D721Med (cell line): ENCODE measurements around the gene ATXN1.

Experiments
- DNase-seq: peaks from one replicate; pipeline ENCODE4 v3.0.0; 2011; ENCODE audit warnings: low spot score; ENCODE audit not compliant: insufficient read length
- FAIRE-seq: peaks from 2 replicates; lab custom pipeline; 2011; peaks lifted over from hg19 to GRCh38; lab: Jason Lieb, UNC
- TF ChIP-seq, protein P1 (sequence below): IDR thresholded peaks from 2 replicates; pipeline ENCODE4 v1.5.1; 2012; ENCODE audit warnings: mild to moderate bottlenecking, control low read depth; ENCODE audit not compliant: insufficient read depth; ENCODE audit errors: missing control alignments

Gene ATXN1

DNA sequence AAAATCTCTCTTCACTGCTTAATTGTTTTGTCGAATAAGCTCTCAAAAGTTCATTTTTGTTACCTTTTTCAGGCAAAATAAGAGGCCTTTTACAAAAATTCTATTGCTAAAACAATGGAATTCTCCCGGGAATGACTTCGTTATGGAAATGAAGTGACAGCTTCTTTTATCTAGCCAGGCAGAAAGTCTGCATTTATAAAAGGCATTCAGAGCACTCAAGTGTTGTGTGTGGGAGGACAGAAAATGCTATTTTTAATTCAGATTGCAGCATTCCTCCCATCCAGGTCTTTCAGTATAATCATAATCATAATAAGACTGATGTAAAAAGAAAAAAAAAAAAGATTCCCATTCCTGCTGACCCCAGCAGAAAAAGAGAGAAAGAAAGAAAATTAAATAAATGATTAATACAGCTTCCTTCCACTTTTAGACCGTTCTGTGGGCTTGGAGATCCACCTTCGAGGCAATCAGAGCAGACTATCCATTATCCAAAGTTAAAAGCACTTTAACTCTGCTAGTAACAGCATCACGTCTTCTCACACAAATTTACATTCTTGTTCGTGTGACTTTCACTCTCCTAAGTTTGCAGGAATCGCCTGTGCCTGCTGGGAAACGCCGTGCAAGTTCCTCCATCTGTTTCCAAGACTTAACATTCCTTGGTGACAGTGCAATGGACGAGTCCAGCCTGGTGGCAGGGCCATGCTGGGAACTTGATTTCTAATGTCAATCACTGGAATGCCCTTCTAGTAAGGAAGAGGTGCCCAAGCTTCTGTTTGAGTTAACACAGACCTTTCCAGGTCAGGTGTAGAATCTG is 264.1 kb downstream of the ATXN1 start:
- DNase-seq (no peak), FAIRE-seq (no peak)
- TF ChIP-seq, protein P1, sequence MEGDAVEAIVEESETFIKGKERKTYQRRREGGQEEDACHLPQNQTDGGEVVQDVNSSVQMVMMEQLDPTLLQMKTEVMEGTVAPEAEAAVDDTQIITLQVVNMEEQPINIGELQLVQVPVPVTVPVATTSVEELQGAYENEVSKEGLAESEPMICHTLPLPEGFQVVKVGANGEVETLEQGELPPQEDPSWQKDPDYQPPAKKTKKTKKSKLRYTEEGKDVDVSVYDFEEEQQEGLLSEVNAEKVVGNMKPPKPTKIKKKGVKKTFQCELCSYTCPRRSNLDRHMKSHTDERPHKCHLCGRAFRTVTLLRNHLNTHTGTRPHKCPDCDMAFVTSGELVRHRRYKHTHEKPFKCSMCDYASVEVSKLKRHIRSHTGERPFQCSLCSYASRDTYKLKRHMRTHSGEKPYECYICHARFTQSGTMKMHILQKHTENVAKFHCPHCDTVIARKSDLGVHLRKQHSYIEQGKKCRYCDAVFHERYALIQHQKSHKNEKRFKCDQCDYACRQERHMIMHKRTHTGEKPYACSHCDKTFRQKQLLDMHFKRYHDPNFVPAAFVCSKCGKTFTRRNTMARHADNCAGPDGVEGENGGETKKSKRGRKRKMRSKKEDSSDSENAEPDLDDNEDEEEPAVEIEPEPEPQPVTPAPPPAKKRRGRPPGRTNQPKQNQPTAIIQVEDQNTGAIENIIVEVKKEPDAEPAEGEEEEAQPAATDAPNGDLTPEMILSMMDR = no peak

- TF ChIP-seq, protein P1 = no peak
- FAIRE-seq (no peak), DNase-seq (no peak)
Measured at GRCh38 chr6:16496210-16496609, 265.1 kb downstream of the ATXN1 start.

- no peak for FAIRE-seq
- TF ChIP-seq, protein P1 = no peak
Measured at GRCh38 chr6:16494793-16495192, 266.5 kb downstream of the ATXN1 start.

DNA sequence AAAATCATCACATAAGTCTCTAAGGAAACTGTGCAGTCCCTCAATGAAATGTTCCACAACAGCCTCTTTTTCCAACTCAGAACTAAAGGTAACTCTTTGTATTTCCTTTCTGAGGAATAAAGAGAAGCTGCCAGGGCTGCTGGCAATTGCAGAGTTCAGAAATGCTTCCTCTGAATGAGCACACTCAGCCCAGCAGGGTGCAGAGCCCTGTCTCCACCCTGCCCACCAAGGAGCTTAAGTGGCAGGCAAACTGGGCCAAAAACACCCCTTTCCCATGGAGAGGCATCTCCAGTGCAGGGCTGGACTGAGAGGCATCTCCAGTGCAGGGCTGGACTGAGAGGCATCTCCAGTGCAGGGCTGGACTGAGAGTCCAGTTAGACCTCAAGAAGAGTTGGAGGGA is 267.5 kb downstream of the ATXN1 start:
- TF ChIP-seq, protein P1 = no peak
- DNase-seq (no peak), FAIRE-seq (no peak)

More at GRCh38 chr6:16494793-16495192, 266.5 kb downstream of the ATXN1 start:
- DNase-seq = no peak

DNA sequence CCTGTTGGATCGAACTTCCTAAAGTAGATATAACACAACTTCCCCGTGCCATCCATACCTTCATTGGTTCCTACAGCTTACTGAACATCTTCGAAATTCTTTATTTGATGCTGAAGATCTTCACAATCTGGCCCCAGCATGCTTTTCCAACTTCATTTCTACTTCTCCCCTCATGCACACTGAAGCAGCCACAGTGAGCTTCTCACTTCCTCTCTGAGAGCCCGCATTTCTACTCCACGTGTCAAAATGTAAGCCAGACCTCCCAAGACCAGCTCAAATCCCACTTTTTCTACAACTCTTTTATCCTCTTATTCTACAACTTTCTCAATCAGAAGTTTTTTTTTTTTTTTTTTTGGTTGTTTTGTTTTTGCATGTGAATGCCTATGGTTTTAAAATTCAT is 268.1 kb downstream of the ATXN1 start:
- FAIRE-seq (no peak), DNase-seq (no peak)
- TF ChIP-seq, protein P1 = no peak

GRCh38 chr6:16491666-16492313 is 269.5 kb downstream of the ATXN1 start:
- no peak for FAIRE-seq
- TF ChIP-seq, protein P1 = no peak
- no peak for DNase-seq

DNA sequence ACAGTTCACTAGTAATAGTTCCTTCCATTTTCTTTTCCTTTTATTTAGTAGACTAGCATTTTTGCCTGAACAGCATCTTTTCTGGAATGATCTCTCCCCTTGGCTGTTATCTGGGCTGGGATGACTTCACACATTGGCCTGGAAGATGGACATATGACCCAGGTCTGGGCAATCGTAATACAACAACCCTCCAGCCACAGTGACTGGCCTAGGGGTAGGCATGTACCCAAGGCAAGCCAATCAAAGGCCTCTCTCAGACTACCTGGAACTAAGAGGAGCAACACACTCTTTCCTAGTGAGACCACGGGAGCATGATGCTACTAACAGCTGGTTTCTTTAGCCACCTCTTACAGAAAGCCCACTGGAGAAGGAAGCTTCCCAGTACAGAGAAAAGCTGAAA is 270.6 kb downstream of the ATXN1 start:
- TF ChIP-seq, protein P1 = no peak
- FAIRE-seq (no peak), DNase-seq (no peak)
